Activated CD8-positive, alpha-beta memory T cell treated with anti-CD3 and anti-CD28 coated beads, Interleukin-2, amount 50 U/mL, for 4 hours (primary cell): ENCODE measurements around the gene ADORA1.

Source experiments
- DNase-seq: peaks from one replicate; pipeline ENCODE4 v3.0.0-alpha.2; 2020

ADORA1 gene

DNA sequence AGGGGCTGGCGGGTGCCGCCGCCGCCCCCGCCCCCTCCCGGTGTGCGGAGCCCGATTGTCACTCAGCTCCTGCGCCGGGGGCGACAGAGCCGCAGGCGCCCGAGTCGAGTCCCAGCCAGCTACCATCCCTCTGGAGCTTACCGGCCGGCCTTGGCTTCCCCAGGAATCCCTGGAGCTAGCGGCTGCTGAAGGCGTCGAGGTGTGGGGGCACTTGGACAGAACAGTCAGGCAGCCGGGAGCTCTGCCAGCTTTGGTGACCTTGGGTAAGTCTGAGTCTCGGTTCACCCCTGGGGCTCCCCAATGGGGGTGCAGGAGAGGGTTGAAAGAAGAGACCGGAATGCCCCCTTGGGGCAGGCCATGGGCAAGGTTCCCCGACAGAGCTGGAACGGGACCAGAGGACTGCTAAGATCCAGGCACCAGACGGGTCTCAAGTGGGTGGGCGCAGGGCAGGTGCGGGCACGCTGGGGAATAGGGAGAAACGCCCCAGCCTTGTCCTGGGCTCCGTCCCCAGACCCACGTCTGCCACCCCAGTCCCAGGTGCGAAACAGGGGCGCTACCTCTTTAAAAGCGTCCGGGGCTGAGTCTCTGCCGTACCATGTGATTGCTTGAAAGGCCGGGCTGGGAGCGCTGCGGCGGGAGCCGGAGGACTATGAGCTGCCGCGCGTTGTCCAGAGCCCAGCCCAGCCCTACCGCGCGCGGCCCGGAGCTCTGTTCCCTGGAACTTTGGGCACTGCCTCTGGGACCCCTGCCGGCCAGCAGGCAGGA is at the start of gene ADORA1:
Gene ADORA1 (plus strand): TSS at position 61 of the 765 bp plus-strand sequence. CDS start 1,116 bp downstream, outside the sequence.
- DNase-seq: no peak

GRCh38 chr1:203077956-203078355 is 49.6 kb upstream of the ADORA1 start:
- DNase-seq: no peak

DNA sequence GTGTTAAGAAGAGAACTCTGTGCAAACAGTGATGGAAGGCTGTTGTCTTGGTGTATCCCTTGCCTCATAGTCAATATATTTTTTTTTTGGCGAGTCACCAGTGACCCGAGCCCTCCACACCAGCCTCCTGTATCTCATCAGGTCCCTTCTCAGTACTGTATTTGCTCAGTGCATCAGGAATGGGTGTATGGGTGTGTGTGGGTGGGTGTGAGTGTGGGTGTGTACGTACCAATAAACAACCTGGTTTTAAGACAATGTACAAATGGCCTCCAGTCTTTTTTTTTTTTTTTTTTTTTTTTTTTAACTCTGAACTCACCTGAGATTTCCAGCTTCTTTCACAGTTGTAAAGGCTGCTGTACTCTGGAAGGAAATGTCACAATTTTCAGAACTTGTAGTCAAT is 49.0 kb upstream of the ADORA1 start:
- no peak for DNase-seq

DNA sequence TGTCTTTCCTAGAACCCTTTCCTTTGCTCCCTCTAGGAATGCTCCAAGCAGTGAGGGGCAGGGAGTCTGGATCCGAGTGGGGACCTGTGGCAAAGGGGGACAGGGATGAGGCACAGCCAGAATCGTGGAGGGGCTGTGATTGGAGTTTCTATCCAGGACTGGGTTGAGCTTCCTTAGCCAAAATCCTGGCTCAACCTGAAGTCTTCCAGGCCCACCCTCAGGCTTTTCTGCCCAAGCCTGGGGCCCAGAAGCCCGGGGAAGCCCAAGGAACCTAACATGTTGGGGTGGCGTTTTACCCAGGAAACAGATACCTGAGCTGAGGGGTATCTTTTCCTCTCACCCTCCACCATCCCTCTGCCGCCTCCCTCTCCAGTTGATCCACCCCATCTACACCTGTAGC is 47.1 kb upstream of the ADORA1 start:
- DNase-seq: no peak

- DNase-seq: no peak
Observed at GRCh38 chr1:203081465-203082230, 45.9 kb upstream of the ADORA1 start.

- no peak for DNase-seq
Observed at GRCh38 chr1:203082231-203082505, 45.4 kb upstream of the ADORA1 start.

GRCh38 chr1:203082571-203083462 is 44.7 kb upstream of the ADORA1 start:
- no peak for DNase-seq

DNA sequence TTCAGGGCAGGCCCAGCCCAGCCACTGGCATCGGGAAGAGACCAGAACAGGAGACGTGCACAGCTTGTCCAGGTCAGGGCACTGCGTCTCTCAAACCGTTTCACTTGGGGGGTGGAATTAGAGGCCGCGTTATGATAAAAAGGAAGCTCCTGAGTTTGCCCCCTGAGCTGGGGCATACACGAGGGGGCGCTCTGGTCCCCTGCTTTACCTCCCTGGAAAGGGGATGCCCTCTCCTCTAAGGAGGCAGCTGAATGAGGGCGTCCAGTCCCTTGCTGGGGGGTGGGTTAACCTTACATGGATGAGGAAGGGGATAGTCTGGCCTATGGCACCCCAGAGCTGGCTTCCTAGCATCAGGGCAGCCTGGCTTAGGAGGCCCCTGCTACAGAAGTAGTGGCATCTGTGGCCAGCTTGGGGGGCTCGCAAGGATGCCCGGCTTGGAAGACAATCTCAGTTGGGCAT is 44.0 kb upstream of the ADORA1 start:
- DNase-seq: no peak

GRCh38 chr1:203084588-203085527 is 42.7 kb upstream of the ADORA1 start:
- no peak for DNase-seq

DNA sequence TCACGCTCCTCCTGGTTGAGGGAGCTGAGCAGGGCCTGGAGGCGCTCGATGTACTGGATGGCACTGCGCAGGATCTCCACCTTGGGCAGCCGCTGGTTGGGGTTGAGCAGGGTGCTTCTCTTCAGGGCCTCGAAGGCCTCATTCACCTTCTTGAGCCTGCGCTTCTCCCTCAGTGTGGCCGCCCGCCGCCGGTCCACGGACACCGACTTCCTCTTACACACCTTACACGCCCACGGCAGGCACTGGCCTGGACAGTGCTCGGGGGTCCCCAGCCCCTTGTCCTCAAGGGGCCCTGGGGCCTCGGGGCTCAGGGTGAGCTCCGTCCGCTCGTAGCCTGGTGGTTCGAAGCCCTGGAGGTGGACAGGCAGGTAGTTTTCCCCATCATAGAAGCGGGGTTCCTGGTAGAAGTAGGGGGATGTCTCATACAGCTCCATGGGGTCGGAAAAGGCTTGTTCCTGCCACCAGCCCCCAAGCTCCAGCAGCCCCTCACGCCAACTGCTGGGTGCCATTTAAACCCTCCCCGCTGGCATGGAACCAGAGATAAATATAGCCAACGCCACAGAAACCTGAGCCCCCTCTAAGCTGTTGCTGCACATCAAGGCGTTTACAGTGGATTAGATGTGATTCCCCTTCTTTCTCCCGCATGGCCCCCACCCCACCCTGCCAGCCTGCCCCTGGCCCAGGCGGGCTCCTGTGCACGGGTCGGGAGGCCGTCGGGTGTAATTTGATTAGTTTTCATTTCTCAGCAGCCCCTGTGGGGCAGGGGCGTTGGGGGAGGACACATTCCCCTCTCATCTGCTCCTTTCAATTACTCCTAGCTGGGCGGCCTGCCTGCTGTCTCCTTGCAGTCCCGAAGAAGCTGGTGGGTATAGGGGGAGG is 41.8 kb upstream of the ADORA1 start, which contains the start of gene MYOG:
Gene MYOG (minus strand): TSS at position 485 of the 879 bp plus-strand sequence. CDS start 51 bp downstream, at position 434.
- DNase-seq: no peak

GRCh38 chr1:203086992-203087763 is 40.3 kb upstream of the ADORA1 start:
- DNase-seq: no peak

GRCh38 chr1:203088441-203088840 is 39.1 kb upstream of the ADORA1 start:
- DNase-seq: no peak

- DNase-seq: no peak
Observed at GRCh38 chr1:203089001-203089650, 38.4 kb upstream of the ADORA1 start.

DNA sequence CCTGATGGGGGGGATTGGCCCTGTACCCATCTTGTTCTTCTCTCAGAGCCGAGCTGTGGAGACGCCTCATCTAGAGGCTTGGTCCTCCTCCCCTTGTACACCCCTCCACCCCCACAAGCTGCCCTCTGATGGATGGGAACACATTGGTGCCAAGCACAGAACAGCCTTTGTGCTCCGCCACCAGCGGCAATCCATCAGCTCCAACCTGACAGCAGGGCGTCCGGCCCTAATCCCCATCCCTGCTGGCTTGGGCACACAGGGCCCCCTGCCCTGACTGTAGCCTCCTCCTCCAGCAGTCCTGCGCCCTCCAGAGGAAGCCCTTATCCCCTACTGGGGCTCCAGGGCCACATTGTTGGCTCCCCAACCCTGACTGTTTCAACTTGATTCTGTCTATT is 37.9 kb upstream of the ADORA1 start:
- no peak for DNase-seq

DNA sequence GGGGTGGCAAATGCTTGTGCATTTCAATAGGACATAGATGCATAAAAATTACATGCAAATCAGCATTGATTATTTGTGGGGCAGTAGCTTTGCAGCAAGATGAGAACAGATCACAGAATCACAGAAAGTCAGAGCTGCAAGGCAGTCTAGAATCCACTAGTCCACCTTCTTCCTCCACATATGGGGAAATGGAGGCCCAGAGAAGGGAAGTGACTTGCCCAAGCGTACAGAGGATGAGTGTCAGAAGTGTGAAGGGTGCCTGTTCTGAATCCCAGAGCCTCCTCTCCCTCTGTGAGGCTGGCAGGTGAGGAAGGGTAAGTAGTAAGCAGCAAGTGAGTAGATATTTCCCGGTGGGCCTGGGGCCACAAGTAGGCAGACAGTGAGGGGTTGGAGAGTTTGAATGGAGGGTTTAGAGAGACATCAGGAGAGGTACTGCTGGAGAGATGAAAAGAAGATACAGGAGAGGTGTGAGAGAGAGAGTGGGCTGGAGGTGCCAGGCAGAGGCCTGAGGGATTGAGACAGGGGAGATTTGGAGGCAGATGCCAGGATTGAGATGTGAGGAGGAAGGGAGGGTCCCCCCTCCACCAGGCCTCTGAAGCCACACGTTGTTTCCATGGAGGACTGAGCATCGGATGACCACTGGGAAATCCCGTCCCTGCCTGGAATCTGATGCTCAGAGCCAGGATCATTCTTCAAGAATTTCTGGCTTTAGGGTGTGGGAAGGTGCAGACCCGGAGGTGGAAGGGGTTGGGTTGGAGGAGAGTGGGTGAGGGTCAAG is 36.9 kb upstream of the ADORA1 start:
- DNase-seq: no peak

GRCh38 chr1:203091199-203091477 is 36.4 kb upstream of the ADORA1 start:
- no peak for DNase-seq

- DNase-seq: no peak
Observed at GRCh38 chr1:203091761-203092330, 35.7 kb upstream of the ADORA1 start.

DNA sequence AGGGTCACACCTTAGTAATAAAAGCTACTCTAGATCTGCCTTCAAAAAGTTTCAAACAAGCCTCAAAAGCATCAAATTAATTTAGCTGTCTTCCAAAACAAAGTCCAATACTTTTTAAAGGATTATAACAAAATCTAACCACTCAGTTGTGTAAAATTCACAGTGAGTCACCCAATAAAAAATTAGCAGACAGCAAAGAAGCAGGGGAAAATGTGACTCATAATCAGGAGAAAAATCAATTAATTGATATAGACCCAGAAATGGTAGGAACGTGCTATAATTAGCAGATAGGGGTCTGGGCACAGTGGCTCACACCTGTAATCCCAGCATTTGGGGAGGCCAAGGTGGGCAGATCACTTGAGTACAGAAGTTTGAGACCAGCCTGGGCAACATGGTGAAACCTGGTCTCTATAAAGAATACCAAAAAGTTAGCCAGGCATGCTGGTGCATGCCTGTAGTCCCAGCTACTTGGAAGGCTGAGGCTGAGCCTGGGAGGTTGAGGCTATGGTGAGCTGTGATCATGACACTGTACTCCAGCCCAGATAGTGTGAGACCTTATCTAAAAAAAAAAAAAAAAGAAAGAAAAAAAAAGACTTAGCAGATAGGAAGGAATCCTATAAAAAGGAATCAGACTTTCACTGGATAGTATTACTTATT is 33.6 kb upstream of the ADORA1 start:
- no peak for DNase-seq
